GDM1 (cell line): ENCODE measurements around the gene BPIFA3.

ENCODE experiments used
- DNase-seq: peaks from one replicate; lab custom pipeline; 2025; lab: John Stamatoyannopoulos, UW

Gene BPIFA3

GRCh38 chr20:33224399-33224798, 7.2 kb downstream of the BPIFA3 start:
- no peak for DNase-seq

GRCh38 chr20:33229843-33230242, 12.7 kb downstream of the BPIFA3 start:
- DNase-seq = no peak

GRCh38 chr20:33231237-33231636, 14.1 kb downstream of the BPIFA3 start:
- no peak for DNase-seq

GRCh38 chr20:33232486-33233072, 15.4 kb downstream of the BPIFA3 start:
- no peak for DNase-seq

GRCh38 chr20:33233129-33233774, 16.1 kb downstream of the BPIFA3 start:
- no peak for DNase-seq

- no peak for DNase-seq
Observed at GRCh38 chr20:33234050-33234449, 16.9 kb downstream of the BPIFA3 start.

- no peak for DNase-seq
Observed at GRCh38 chr20:33235696-33236095, 18.5 kb downstream of the BPIFA3 start, which contains the start of gene BPIFA1. Gene BPIFA1 (plus strand): TSS chr20:33235996. CDS start chr20:33237712, 1,716 bp downstream.

GRCh38 chr20:33236351-33236750, 19.2 kb downstream of the BPIFA3 start:
- DNase-seq = no peak

- no peak for DNase-seq
Observed at GRCh38 chr20:33237989-33238388, 20.8 kb downstream of the BPIFA3 start.

GRCh38 chr20:33239418-33239817, 22.3 kb downstream of the BPIFA3 start:
- no peak for DNase-seq

- no peak for DNase-seq
Observed at GRCh38 chr20:33239979-33240736, 23.0 kb downstream of the BPIFA3 start.

- DNase-seq = no peak
Observed at GRCh38 chr20:33240923-33241322, 23.8 kb downstream of the BPIFA3 start.

- no peak for DNase-seq
Observed at GRCh38 chr20:33242319-33243100, 25.4 kb downstream of the BPIFA3 start.

GRCh38 chr20:33246077-33246476, 28.9 kb downstream of the BPIFA3 start:
- DNase-seq = no peak

- no peak for DNase-seq
Observed at GRCh38 chr20:33249456-33249855, 32.3 kb downstream of the BPIFA3 start.

GRCh38 chr20:33250666-33251065, 33.5 kb downstream of the BPIFA3 start:
- DNase-seq = no peak

- no peak for DNase-seq
Observed at GRCh38 chr20:33251496-33251895, 34.3 kb downstream of the BPIFA3 start.

GRCh38 chr20:33252460-33252859, 35.3 kb downstream of the BPIFA3 start:
- DNase-seq = no peak

GRCh38 chr20:33255005-33255404, 37.9 kb downstream of the BPIFA3 start:
- DNase-seq = no peak

- DNase-seq = no peak
Observed at GRCh38 chr20:33257237-33257636, 40.1 kb downstream of the BPIFA3 start.

- no peak for DNase-seq
Observed at GRCh38 chr20:33259371-33259770, 42.2 kb downstream of the BPIFA3 start.

- no peak for DNase-seq
Observed at GRCh38 chr20:33261465-33261864, 44.3 kb downstream of the BPIFA3 start.
